GM12878 (cell line): ENCODE results near the gene SLC5A10. TPM values are rescaled to one million over a fixed set of nuclear protein-coding genes. Genes with fewer than 3 reads are reported as not detected.

ENCODE experiments used
- ATAC-seq: fragments of 200-7000 bp; cut with Tn5 transposase; 3 replicates; pipeline ENCODE4 v1.9.1; 2020; ENCODE audit warnings: mild to moderate bottlenecking, moderate library complexity
- BruUV-seq: library from RNA; stranded (reverse); fragments of 400-500 nt; replicated peaks from 2 replicates; lab custom pipeline; 2021; lab: Mats Ljungman, UMichigan
- CTCF ChIA-PET: fragments of 300-600 bp; sonication (Branson Sonifier 250); formaldehyde crosslinking; extraction: SDS; loops from one replicate; lab custom pipeline; 2021; ENCODE audit warnings: inconsistent platforms; lab: Yijun Ruan, JAX
- POLR2A ChIA-PET: fragments of 350-600 bp; formaldehyde crosslinking; extraction: SDS; loops from one replicate; lab custom pipeline; 2021; ENCODE audit warnings: inconsistent platforms; lab: Charles Lee
- RAD21 ChIA-PET: fragments of 300-600 bp; sonication (Branson Sonifier 250); formaldehyde crosslinking; loops from one replicate; lab custom pipeline; 2023; ENCODE audit warnings: antibody characterized with exemption; ENCODE audit not compliant: unreplicated experiment; lab: Charles Lee
- SMC1A ChIA-PET: fragments of 300-600 bp; sonication (Branson Sonifier 250); formaldehyde crosslinking; loops from one replicate; lab custom pipeline; 2023; ENCODE audit not compliant: unreplicated experiment, uncharacterized antibody; lab: Charles Lee
- DNase-seq: peaks from one replicate; pipeline ENCODE4 v3.0.0-alpha.2; 2011; ENCODE audit warnings: low read depth, low spot score
- FAIRE-seq: peaks from 3 replicates; lab custom pipeline; 2011; peaks lifted over from hg19 to GRCh38; lab: Jason Lieb, UNC
- H2AFZ ChIP-seq: 2 replicates; pipeline ENCODE4 v1.6.0; 2011; ENCODE audit warnings: low read depth, low read length, control low read depth; ENCODE audit not compliant: control insufficient read depth
- H3K27ac ChIP-seq: 2 replicates; pipeline ENCODE4 v1.5.1; 2011; ENCODE audit warnings: control low read depth; ENCODE audit not compliant: control insufficient read depth, insufficient read depth
- H3K27me3 ChIP-seq, 2 experiments: replicated peaks in 1 of 2; 2 replicates each; pipeline versions ENCODE4 v1.6.0 to v1.6.1; 2011; ENCODE audit warnings: low read length in 1 of 2; ENCODE audit not compliant: control insufficient read depth in 2 of 2, insufficient read depth in 2 of 2
- H3K36me3 ChIP-seq, 2 experiments: 2 replicates each; pipeline ENCODE4 v1.5.1; 2011; ENCODE audit warnings: low read length in 1 of 2; ENCODE audit not compliant: control insufficient read depth in 2 of 2, insufficient read depth in 2 of 2
- H3K4me1 ChIP-seq: 2 replicates; pipeline ENCODE4 v1.6.1; 2011; ENCODE audit warnings: mild to moderate bottlenecking, low read length, moderate library complexity, mixed read lengths; ENCODE audit not compliant: control insufficient read depth, insufficient read depth
- H3K4me2 ChIP-seq: 2 replicates; pipeline ENCODE4 v1.6.0; 2011; ENCODE audit warnings: control low read depth; ENCODE audit not compliant: control insufficient read depth, insufficient read depth
- H3K4me3 ChIP-seq: fragments of 200-600 bp; sonication (generic); 2 replicates; pipeline ENCODE4 v1.5.1; 2016
- H3K79me2 ChIP-seq: 2 replicates; pipeline ENCODE4 v1.6.0; 2011; ENCODE audit warnings: low read length; ENCODE audit not compliant: control insufficient read depth, insufficient read depth
- H3K9ac ChIP-seq: 2 replicates; pipeline ENCODE4 v1.8.0; 2011; ENCODE audit warnings: low read length, control low read depth, mixed read lengths; ENCODE audit not compliant: control insufficient read depth, insufficient read depth
- H3K9me3 ChIP-seq: replicated peaks from 3 replicates; pipeline ENCODE4 v1.5.1; 2011; ENCODE audit warnings: mild to moderate bottlenecking, low read length; ENCODE audit not compliant: control insufficient read depth, insufficient read depth
- H4K20me1 ChIP-seq: 2 replicates; pipeline ENCODE4 v1.6.0; 2011; ENCODE audit not compliant: control insufficient read depth, insufficient read depth
- BHLHE40 ChIP-seq, 2 experiments: fragments of 450-650 bp in 1 of 2; IDR thresholded peaks; 2 replicates each; pipeline ENCODE4 v1.6.1; 2011 to 2017; ENCODE audit warnings: low read depth in 2 of 2, borderline replicate concordance in 1 of 2, improper control_type of control experiment in 1 of 2, low read length in 1 of 2, mild to moderate bottlenecking in 1 of 2
- ETV6 ChIP-seq, 2 experiments: fragments of 450-650 bp in 1 of 2; IDR thresholded peaks in 1 of 2; conservative IDR thresholded peaks in 1 of 2; 2 replicates each; pipeline ENCODE4 v1.6.1; 2014; ENCODE audit warnings: antibody characterized with exemption in 1 of 2, borderline replicate concordance in 1 of 2, low read depth in 1 of 2, mild to moderate bottlenecking in 1 of 2, moderate library complexity in 1 of 2
- JUND ChIP-seq: IDR thresholded peaks from 2 replicates; pipeline ENCODE4 v1.6.1; 2012; ENCODE audit warnings: low read depth, mild to moderate bottlenecking, low read length, improper control_type of control experiment, moderate library complexity
- NR2C2 ChIP-seq: IDR thresholded peaks from 2 replicates; pipeline ENCODE4 v1.6.1; 2011; ENCODE audit warnings: borderline replicate concordance, low read depth; ENCODE audit not compliant: control insufficient read depth, insufficient read length
- POU2F2 ChIP-seq: IDR thresholded peaks from 3 replicates; pipeline ENCODE4 v1.6.1; 2011; ENCODE audit warnings: low read depth, mild to moderate bottlenecking, low read length, borderline replicate concordance
- RFX5 ChIP-seq: IDR thresholded peaks from 2 replicates; pipeline ENCODE4 v1.6.1; 2011; ENCODE audit warnings: low read depth, low read length, improper control_type of control experiment
- RUNX3 ChIP-seq: IDR thresholded peaks from 2 replicates; pipeline ENCODE4 v1.6.1; 2012; ENCODE audit warnings: low read length, inconsistent platforms
- SREBF2 ChIP-seq: IDR thresholded peaks from 2 replicates; pipeline ENCODE4 v1.6.1; 2012; ENCODE audit warnings: mild to moderate bottlenecking, low read length
- SRF ChIP-seq, 2 experiments: IDR thresholded peaks; 2 replicates each; pipeline ENCODE4 v1.6.1; 2011; ENCODE audit warnings: low read depth in 2 of 2, low read length in 2 of 2, mild to moderate bottlenecking in 1 of 2, moderate library complexity in 1 of 2
- TAF1 ChIP-seq: IDR thresholded peaks from 2 replicates; pipeline ENCODE4 v1.6.1; 2011; ENCODE audit warnings: mild to moderate bottlenecking, low read depth, low read length, borderline replicate concordance
- YY1 ChIP-seq: IDR thresholded peaks from 2 replicates; pipeline ENCODE4 v1.6.1; 2011; ENCODE audit warnings: low read depth, mild to moderate bottlenecking, low read length
- ZNF207 ChIP-seq: fragments of 450-650 bp; IDR thresholded peaks from 2 replicates; pipeline ENCODE4 v1.6.1; 2014; ENCODE audit warnings: antibody characterized with exemption, mild to moderate bottlenecking, borderline replicate concordance
- ZZZ3 ChIP-seq: IDR thresholded peaks from 2 replicates; pipeline ENCODE4 v1.6.1; 2011; ENCODE audit warnings: low read depth; ENCODE audit not compliant: control insufficient read depth, insufficient read length
- WGBS: methylation state at CpG from one replicate; pipeline ENCODE4 v1.1.6; 2016; ENCODE audit warnings: low lambda C conversion rate; ENCODE audit not compliant: insufficient replicate concordance, insufficient coverage; ENCODE audit errors: missing lambda C conversion rate; 5-methylcytosine and 5-hydroxymethylcytosine counted together
- in situ Hi-C: fragments of 300-500 bp; cut with MboI; formaldehyde crosslinking; loops from 9 replicates; pipeline ENCODE4 v1.14.3; 2018; ENCODE audit warnings: mixed read lengths
- intact Hi-C: fragments of 100-400 bp; cut with micrococcal nuclease; formaldehyde crosslinking; loops from one replicate; pipeline ENCODE4 v1.14.2; 2022; ENCODE audit not compliant: unreplicated experiment
- polyA plus RNA-seq, 11 experiments: library from polyadenylated mRNA; depleted of rRNA in 4 of 11; unstranded in 6 of 11; stranded (reverse) in 5 of 11; fragments of >200 nt; fragmentation: Nextera tagmentation in 4 of 11; fragmentation: Illumina TruSeq in 1 of 11; extraction: Ambion mirVana in 4 of 11; extraction: Trizol in 1 of 11; gene quantifications; 1 replicate in 1 of 11; 2 replicates in 10 of 11; pipeline versions ENCODE4 v1.2.1 to v1.2.3, GENCODE V29; 2011 to 2016; ENCODE audit warnings: inconsistent platforms in 2 of 11, missing spikeins in 2 of 11, low read depth in 1 of 11
- total RNA-seq, 4 experiments: library from RNA; depleted of rRNA in 3 of 4; stranded (reverse); fragments of >200 nt in 3 of 4; fragmentation: Illumina TruSeq in 1 of 4; extraction: Trizol in 1 of 4; gene quantifications; 2 replicates each; pipeline versions ENCODE4 v1.2.1 to v1.2.3, GENCODE V29; 2013 to 2021
- TF ChIP-seq, protein P1 (sequence below): fragments of 450-650 bp; IDR thresholded peaks from 2 replicates; pipeline ENCODE4 v1.6.1; 2017; ENCODE audit warnings: mild to moderate bottlenecking, low read depth, inconsistent platforms; ENCODE audit not compliant: poor library complexity, severe bottlenecking
- TF ChIP-seq, protein P2 (sequence below): IDR thresholded peaks from 2 replicates; pipeline ENCODE4 v1.6.1; 2011; ENCODE audit warnings: borderline replicate concordance, low read depth, mild to moderate bottlenecking, moderate library complexity, low read length; ENCODE audit not compliant: insufficient read depth, poor library complexity, severe bottlenecking
- TF ChIP-seq, protein P3 (sequence below): fragments of 450-650 bp; IDR thresholded peaks from 2 replicates; pipeline ENCODE4 v1.6.1; 2018; ENCODE audit warnings: borderline replicate concordance, mild to moderate bottlenecking; ENCODE audit not compliant: partially characterized antibody

The SLC5A10 gene
- total and polyA plus RNA-seq, 10 of the 15 experiments (the other 5 are each of a cell fraction or from before 2014, with no cell fraction given), result under 0.01 to 0.18 (median 0.07) TPM; not detected in 4

DNA sequence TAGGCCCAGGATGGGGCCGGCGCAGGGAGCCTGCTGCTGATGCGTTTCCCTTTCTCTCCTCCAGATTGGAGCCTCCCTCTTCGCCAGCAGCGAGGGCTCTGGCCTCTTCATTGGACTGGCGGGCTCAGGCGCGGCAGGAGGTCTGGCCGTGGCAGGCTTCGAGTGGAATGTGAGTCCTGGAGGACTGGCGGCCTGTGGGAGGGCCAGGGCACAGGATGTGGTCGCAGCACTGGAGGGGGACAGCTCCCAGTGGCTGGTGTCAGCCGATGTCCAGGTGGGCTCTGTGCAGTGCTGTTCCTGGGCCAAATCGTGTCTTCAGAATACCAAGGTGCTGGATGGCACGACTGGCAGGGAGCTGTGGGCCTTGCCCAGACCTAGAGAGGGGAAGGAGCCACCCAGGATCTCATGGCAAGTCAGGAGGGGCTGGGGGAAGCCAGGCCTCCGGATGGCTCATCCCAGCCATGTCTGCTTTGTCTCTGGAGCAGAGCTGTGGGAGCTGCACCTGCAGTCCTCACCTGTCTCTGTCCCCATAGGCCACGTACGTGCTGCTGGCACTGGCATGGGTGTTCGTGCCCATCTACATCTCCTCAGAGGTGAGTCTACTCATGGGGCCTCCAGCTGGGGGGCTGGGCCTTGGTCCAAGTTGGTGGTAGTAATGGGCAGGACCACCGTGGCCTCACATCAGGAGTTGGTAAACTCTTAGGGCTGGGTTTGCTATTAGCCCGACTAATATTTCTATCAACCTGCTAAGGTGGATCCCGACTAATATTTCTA, 7.3 kb downstream of the SLC5A10 start:
- in situ Hi-C loops, result no loop called here
- no peaks in the 10 kb centered on the region for H3K36me3 ChIP-seq
- H3K79me2 ChIP-seq, result no peaks in the 10 kb centered on the region
- BruUV-seq, result no TSS peak
- H3K9me3 ChIP-seq, result no peaks in the 10 kb centered on the region
- POLR2A ChIA-PET, result interaction anchor here (0.6 kb wide), 1 partner anchor 1331 kb away, joined by 3 read pairs; no protein-coding TSS in a partner anchor
- no peak overlapping the region for H3K27ac ChIP-seq
- SMC1A ChIA-PET, result interaction anchor here (1.0 kb wide), 1 partner anchor 61 kb away, joined by 4 read pairs; no protein-coding TSS in a partner anchor
- CTCF ChIA-PET, result interaction anchor here (1.5 to 2.4 kb wide), 2 partner anchors 10 to 25 kb away, joined by 5 to 7 read pairs; no protein-coding TSS in a partner anchor
- H3K27me3 ChIP-seq, result no peaks in the 10 kb centered on the region
- RAD21 ChIA-PET, result interaction anchor here (0.6 to 1.1 kb wide), 2 partner anchors 46 to 593 kb away, joined by 3 read pairs; partner anchors contain the start of gene FAM83G
- H3K9ac ChIP-seq, result no peak overlapping the region
- 63% methylated on average over 22 of the region's 22 CpGs for WGBS
- no peak overlapping the region for H2AFZ ChIP-seq
- intact Hi-C loops, result no loop called here
- H3K4me1 ChIP-seq, result peaks cover 10% of the 10 kb centered on the region
- no peaks in the 10 kb centered on the region for H4K20me1 ChIP-seq
- H3K4me3 ChIP-seq, result no peak overlapping the region
- FAIRE-seq (no peak), ATAC-seq (no peak), DNase-seq (no peak)
- H3K4me2 ChIP-seq, result no peak overlapping the region
- TF ChIP-seq SRF (IDR thresholded peaks at IDR 0.05; ENCODE audit: low read depth in 2 of 2, low read length in 2 of 2) (no peak), NR2C2 (no peak), YY1 (no peak), BHLHE40 (IDR thresholded peaks at IDR 0.05; ENCODE audit: borderline replicate concordance in 1 of 2, low read depth in 2 of 2, low read length in 1 of 2) (no peak), ETV6 (conservative IDR thresholded peaks at IDR 0.05 in 1 of 2, IDR thresholded peaks at IDR 0.05 in 1 of 2; ENCODE audit: borderline replicate concordance in 1 of 2, low read depth in 1 of 2) (no peak), RFX5 (no peak), ZZZ3 (no peak), RUNX3 (no peak), SREBF2 (no peak), POU2F2 (no peak), JUND (no peak), TAF1 (no peak), ZNF207 (no peak)
- TF ChIP-seq, protein P1, sequence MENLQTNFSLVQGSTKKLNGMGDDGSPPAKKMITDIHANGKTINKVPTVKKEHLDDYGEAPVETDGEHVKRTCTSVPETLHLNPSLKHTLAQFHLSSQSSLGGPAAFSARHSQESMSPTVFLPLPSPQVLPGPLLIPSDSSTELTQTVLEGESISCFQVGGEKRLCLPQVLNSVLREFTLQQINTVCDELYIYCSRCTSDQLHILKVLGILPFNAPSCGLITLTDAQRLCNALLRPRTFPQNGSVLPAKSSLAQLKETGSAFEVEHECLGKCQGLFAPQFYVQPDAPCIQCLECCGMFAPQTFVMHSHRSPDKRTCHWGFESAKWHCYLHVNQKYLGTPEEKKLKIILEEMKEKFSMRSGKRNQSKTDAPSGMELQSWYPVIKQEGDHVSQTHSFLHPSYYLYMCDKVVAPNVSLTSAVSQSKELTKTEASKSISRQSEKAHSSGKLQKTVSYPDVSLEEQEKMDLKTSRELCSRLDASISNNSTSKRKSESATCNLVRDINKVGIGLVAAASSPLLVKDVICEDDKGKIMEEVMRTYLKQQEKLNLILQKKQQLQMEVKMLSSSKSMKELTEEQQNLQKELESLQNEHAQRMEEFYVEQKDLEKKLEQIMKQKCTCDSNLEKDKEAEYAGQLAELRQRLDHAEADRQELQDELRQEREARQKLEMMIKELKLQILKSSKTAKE, result no peak
- TF ChIP-seq, protein P2, sequence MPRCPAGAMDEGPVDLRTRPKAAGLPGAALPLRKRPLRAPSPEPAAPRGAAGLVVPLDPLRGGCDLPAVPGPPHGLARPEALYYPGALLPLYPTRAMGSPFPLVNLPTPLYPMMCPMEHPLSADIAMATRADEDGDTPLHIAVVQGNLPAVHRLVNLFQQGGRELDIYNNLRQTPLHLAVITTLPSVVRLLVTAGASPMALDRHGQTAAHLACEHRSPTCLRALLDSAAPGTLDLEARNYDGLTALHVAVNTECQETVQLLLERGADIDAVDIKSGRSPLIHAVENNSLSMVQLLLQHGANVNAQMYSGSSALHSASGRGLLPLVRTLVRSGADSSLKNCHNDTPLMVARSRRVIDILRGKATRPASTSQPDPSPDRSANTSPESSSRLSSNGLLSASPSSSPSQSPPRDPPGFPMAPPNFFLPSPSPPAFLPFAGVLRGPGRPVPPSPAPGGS, result no peak
- TF ChIP-seq, protein P3, sequence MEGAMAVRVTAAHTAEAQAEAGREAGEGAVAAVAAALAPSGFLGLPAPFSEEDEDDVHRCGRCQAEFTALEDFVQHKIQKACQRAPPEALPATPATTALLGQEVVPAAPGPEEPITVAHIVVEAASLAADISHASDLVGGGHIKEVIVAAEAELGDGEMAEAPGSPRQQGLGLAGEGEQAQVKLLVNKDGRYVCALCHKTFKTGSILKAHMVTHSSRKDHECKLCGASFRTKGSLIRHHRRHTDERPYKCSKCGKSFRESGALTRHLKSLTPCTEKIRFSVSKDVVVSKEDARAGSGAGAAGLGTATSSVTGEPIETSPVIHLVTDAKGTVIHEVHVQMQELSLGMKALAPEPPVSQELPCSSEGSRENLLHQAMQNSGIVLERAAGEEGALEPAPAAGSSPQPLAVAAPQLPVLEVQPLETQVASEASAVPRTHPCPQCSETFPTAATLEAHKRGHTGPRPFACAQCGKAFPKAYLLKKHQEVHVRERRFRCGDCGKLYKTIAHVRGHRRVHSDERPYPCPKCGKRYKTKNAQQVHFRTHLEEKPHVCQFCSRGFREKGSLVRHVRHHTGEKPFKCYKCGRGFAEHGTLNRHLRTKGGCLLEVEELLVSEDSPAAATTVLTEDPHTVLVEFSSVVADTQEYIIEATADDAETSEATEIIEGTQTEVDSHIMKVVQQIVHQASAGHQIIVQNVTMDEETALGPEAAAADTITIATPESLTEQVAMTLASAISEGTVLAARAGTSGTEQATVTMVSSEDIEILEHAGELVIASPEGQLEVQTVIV, result no peak
